Glomerular endothelial cell (primary cell): ENCODE results near the gene RFPL4AL1. TPM values are rescaled to one million over a fixed set of nuclear protein-coding genes. Genes with fewer than 3 reads are reported as not detected.

Source experiments
- DNase-seq: peaks from one replicate; pipeline ENCODE4 v3.0.0-alpha.2; 2011; ENCODE audit warnings: low read depth, low spot score; ENCODE audit errors: extremely low read depth
- total RNA-seq: library from RNA; depleted of rRNA; stranded (reverse); fragments of >200 nt; gene quantifications from 2 replicates; pipeline ENCODE4 v1.2.3, GENCODE V29; 2015

RFPL4AL1 gene
- total RNA-seq, 1 donor from 2014 or later, result not detected

DNA sequence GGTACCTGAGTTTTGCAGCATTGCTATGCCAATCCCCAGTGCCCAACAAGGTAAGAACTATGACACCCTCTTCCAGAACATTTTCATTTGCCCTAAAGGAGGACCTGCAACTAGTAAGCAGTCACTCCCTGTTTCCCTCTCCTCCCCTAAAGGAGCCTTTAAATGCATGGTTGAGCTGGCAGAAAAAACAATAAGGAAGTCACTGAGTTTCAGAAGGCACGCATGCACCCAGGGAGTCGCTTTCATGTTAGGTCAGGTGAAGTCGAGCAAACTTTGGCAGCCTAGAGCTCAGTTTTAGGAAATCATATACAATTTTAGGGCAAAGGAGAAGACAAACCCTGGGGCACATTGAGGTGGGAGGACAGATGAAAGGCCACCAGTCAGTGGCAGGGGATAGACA lies 51.1 kb downstream of the RFPL4AL1 start:
- no peak for DNase-seq

Other genes starting within 250 kb of the RFPL4AL1 start
- not detected in 2 replicates for gene SBK2, start 232.0 kb upstream of the RFPL4AL1 start, total RNA-seq
- gene SBK3, start 223.6 kb upstream of the RFPL4AL1 start, total RNA-seq, result 1.3 and 1.5 TPM in 2 replicates
- 9.2 and 9.5 TPM in 2 replicates for gene ZNF579, start 188.3 kb upstream of the RFPL4AL1 start, total RNA-seq
- gene FIZ1, start 169.6 kb upstream of the RFPL4AL1 start, total RNA-seq, result 4.4 and 4.7 TPM in 2 replicates
- 24.6 and 42.1 TPM in 2 replicates for gene ZNF524, start 168.8 kb upstream of the RFPL4AL1 start, total RNA-seq
- gene ZNF865, start 163.5 kb upstream of the RFPL4AL1 start, total RNA-seq, result 5.7 and 13.1 TPM in 2 replicates
- 2.0 and 3.9 TPM in 2 replicates for gene ZNF784, start 144.6 kb upstream of the RFPL4AL1 start, total RNA-seq
- gene ZNF580, start 128.1 kb upstream of the RFPL4AL1 start, total RNA-seq, result 18.3 and 28.9 TPM in 2 replicates
- 22.8 and 39.4 TPM in 2 replicates for gene ZNF581, start 125.5 kb upstream of the RFPL4AL1 start, total RNA-seq
- 24.0 and 28.7 TPM in 2 replicates for gene CCDC106, start 120.9 kb upstream of the RFPL4AL1 start, total RNA-seq
- gene U2AF2, start 114.1 kb upstream of the RFPL4AL1 start, total RNA-seq, result 111 and 150 TPM in 2 replicates
- 162 and 201 TPM in 2 replicates for gene EPN1, start 93.9 kb upstream of the RFPL4AL1 start, total RNA-seq
- not detected in 2 replicates for gene NLRP9, start 30.7 kb upstream of the RFPL4AL1 start, total RNA-seq
- gene RFPL4A, start 10.0 kb upstream of the RFPL4AL1 start, total RNA-seq, result not detected in 2 replicates
- gene NLRP11, start 62.9 kb downstream of the RFPL4AL1 start, total RNA-seq, result not detected in 2 replicates
- not detected in 2 replicates for gene NLRP4, start 67.4 kb downstream of the RFPL4AL1 start, total RNA-seq
- not detected in 2 replicates for gene NLRP13, start 163.2 kb downstream of the RFPL4AL1 start, total RNA-seq
- not detected in 2 replicates for gene NLRP8, start 178.7 kb downstream of the RFPL4AL1 start, total RNA-seq
- gene NLRP5, start 217.7 kb downstream of the RFPL4AL1 start, total RNA-seq, result not detected in 2 replicates